Adrenal gland (tissue), 12 donors: ENCODE results near the gene CALHM5. TPM values are rescaled to one million over a fixed set of nuclear protein-coding genes. Genes with fewer than 3 reads are reported as not detected.
A peak's percentile ranks its signal among the peaks of the same experiment; 100 is the strongest.

ENCODE experiments used
- DNase-seq, 7 donors: peaks; one replicate each; pipeline ENCODE4 v3.0.0-alpha.2; 2019 to 2020
- H3K27ac ChIP-seq, 5 donors: fragments of 200-600 bp; sonication (generic) in 4 of 5; 1 replicate in 3 of 5; 2 replicates in 2 of 5; pipeline versions ENCODE4 v1.5.1 to v1.8.0; 2016 to 2020; ENCODE audit warnings: mild to moderate bottlenecking in 1 of 5
- H3K27me3 ChIP-seq: fragments of 200-600 bp; 2 replicates; pipeline ENCODE4 v1.8.0; 2021
- H3K36me3 ChIP-seq, 2 donors: fragments of 200-600 bp; replicated peaks in 1 of 2; 1 replicate in 1 of 2; 2 replicates in 1 of 2; pipeline versions ENCODE4 v1.5.1 to v1.8.0; 2018 to 2022
- H3K4me1 ChIP-seq, 2 donors: fragments of 200-600 bp; replicated peaks in 1 of 2; 1 replicate in 1 of 2; 2 replicates in 1 of 2; pipeline versions ENCODE4 v1.5.1 to v1.8.0; 2018 to 2021
- H3K4me3 ChIP-seq, 4 donors: fragments of 200-600 bp; sonication (generic) in 3 of 4; one replicate each; pipeline ENCODE4 v1.5.1; 2016 to 2018
- H3K9me3 ChIP-seq, 3 donors: fragments of 200-600 bp; sonication (generic) in 1 of 3; replicated peaks in 1 of 3; 1 replicate in 2 of 3; 2 replicates in 1 of 3; pipeline versions ENCODE4 v1.5.1 to v1.8.0; 2016 to 2021
- CTCF ChIP-seq, 6 experiments: fragments of 450-650 bp in 4 of 6; fragments of 200-600 bp in 2 of 6; sonication (generic) in 1 of 6; IDR thresholded peaks; 1 replicate in 5 of 6; 2 replicates in 1 of 6; pipeline versions ENCODE4 v1.5.1 to v1.8.0; 2016 to 2021; ENCODE audit warnings: antibody characterized with exemption in 6 of 6, mild to moderate bottlenecking in 2 of 6, moderate library complexity in 1 of 6
- POLR2A ChIP-seq, 2 donors: fragments of 450-650 bp; IDR thresholded peaks; one replicate each; pipeline ENCODE4 v1.6.1; 2017; ENCODE audit warnings: antibody characterized with exemption in 2 of 2, mild to moderate bottlenecking in 2 of 2, moderate library complexity in 1 of 2
- WGBS, 4 donors: extraction: QIAGEN DNeasy Blood & Tissue Kit in 2 of 4; methylation state at CpG; one replicate each; pipeline versions ENCODE4 v1.1.5 to v1.1.7; 2013 to 2017; 5-methylcytosine and 5-hydroxymethylcytosine counted together
- intact Hi-C, 2 donors: fragments of 100-400 bp; cut with DNase I; formaldehyde crosslinking; loops; one replicate each; pipeline versions ENCODE4 v1.14.1 to v1.15.0; 2022 to 2023
- polyA plus RNA-seq, 3 donors: library from polyadenylated mRNA; stranded (reverse); fragments of 200-250 nt in 2 of 3; fragments of 350-450 nt in 1 of 3; fragmentation: Illumina TruSeq in 1 of 3; extraction: RNeasy Lipid Tissue Mini Kit (QIAGEN cat#74804) in 1 of 3; gene quantifications; one replicate each; pipeline ENCODE4 v1.2.3, GENCODE V29; 2013 to 2014
- total RNA-seq, 9 donors: library from RNA; depleted of rRNA in 4 of 9; stranded (reverse); fragments of >200 nt in 4 of 9; fragments of 120-200 nt in 1 of 9; fragmentation: NEBNext Ultra II Directional in 1 of 9; extraction: Animal tissue kit (Norgen Biotek cat#: 25700) in 1 of 9; gene quantifications; one replicate each; pipeline versions ENCODE4 v1.1.0 to v1.2.4, GENCODE V29; 2013 to 2023
- donor health status: healthy with polysubstance abuse.
- donor health status: Bipolar disorder and iron deficiency.
- donor health status: DM: yes; HTN: yes; CAD: no.
- donor health status: DM: no; HTN: no; CAD: no.
- donor health status: DM: no; HTN: no; CAD: no.
- donor health status: DM: yes; HTN: yes; CAD: no.

The CALHM5 gene
- total and polyA plus RNA-seq, 12 donors: 0.32 to 2.2 (median 0.95) TPM

- H3K9me3 ChIP-seq: no peaks in the 10 kb centered on the region
- no peaks in the 10 kb centered on the region for H3K36me3 ChIP-seq
- 44 to 69% (median 60%) methylated on average over 37 to 42 of the region's 42 CpGs for WGBS, 4 donors
- no peak overlapping the region for H3K27ac ChIP-seq
- intact Hi-C loops: loop anchor here in 1 of 2 donors (10.0 kb wide), 1 partner anchor 290 kb away; the partner anchor contains the start of gene TSPYL1
- no peaks in the 10 kb centered on the region for H3K27me3 ChIP-seq
- peak overlapping the region in 1 of 4 donors; percentile 28 for H3K4me3 ChIP-seq
- TF ChIP-seq CTCF (IDR thresholded peaks at IDR 0.05) (no peak), POLR2A (IDR thresholded peaks at IDR 0.05) (no peak)
- DNase-seq: peak in 5 of 7 donors; percentile 13 to 54 (median 21)
- H3K4me1 ChIP-seq: peaks cover 3 to 15% of the 10 kb centered on the region in 2 donors
Observed at GRCh38 chr6:116564921-116565872, 53.8 kb downstream of the CALHM5 start.

GRCh38 chr6:116568111-116568510 is 56.7 kb downstream of the CALHM5 start:
- Histone ChIP-seq H3K4me3 (no peak overlapping the region), H3K4me1 (peaks cover 16 to 23% of the 10 kb centered on the region in 2 donors), H3K9me3 (no peaks in the 10 kb centered on the region), H3K27ac (no peak overlapping the region), H3K36me3 (no peaks in the 10 kb centered on the region), H3K27me3 (no peaks in the 10 kb centered on the region)
- intact Hi-C loops: loop anchor here in 1 of 2 donors (10.0 kb wide), 1 partner anchor 293 kb away; the partner anchor contains the start of gene TSPYL1
- DNase-seq: no peak
- TF ChIP-seq CTCF (IDR thresholded peaks at IDR 0.05) (no peak), POLR2A (IDR thresholded peaks at IDR 0.05) (no peak)

GRCh38 chr6:116568821-116569755 is 57.6 kb downstream of the CALHM5 start:
- intact Hi-C loops: loop anchor here in 1 of 2 donors (10.0 kb wide), 1 partner anchor 294 kb away; the partner anchor contains the start of gene TSPYL1
- no peaks in the 10 kb centered on the region for H3K36me3 ChIP-seq
- TF ChIP-seq POLR2A (IDR thresholded peaks at IDR 0.05) (no peak), CTCF (IDR thresholded peaks at IDR 0.05) (no peak)

More at GRCh38 chr6:116568821-116569755, 57.6 kb downstream of the CALHM5 start:
- no peak overlapping the region for H3K27ac ChIP-seq
- 66 to 76% (median 68%) methylated on average over 7 of the region's 7 CpGs for WGBS, 4 donors
- peaks cover 17 to 25% of the 10 kb centered on the region in 2 donors for H3K4me1 ChIP-seq
- H3K27me3 ChIP-seq: no peaks in the 10 kb centered on the region
- no peak overlapping the region for H3K4me3 ChIP-seq
- no peak for DNase-seq
- no peaks in the 10 kb centered on the region for H3K9me3 ChIP-seq
